Natural killer cell (primary cell): ENCODE measurements around the gene RBM33. TPM values are rescaled to one million over a fixed set of nuclear protein-coding genes. Genes with fewer than 3 reads are reported as not detected.
A peak's percentile ranks its signal among the peaks of the same experiment; 100 is the strongest.

Experiments
- ATAC-seq, 3 donors: fragments of 150-1000 bp in 2 of 3; fragments of 200-7000 bp in 1 of 3; cut with Tn5 transposase; 1 replicate in 1 of 3; 2 replicates in 2 of 3; pipeline ENCODE4 v1.10.0; 2021; ENCODE audit warnings: mild to moderate bottlenecking in 2 of 3, moderate library complexity in 2 of 3
- DNase-seq, 2 donors: peaks; one replicate each; pipeline versions ENCODE4 v3.0.0 to v3.0.0-alpha.2; 2013 to 2021; ENCODE audit warnings: mixed read lengths in 1 of 2
- H3K27ac ChIP-seq: one replicate; pipeline ENCODE4 v1.5.1; 2013; ENCODE audit warnings: mild to moderate bottlenecking, low read length
- H3K27me3 ChIP-seq: one replicate; pipeline ENCODE4 v1.6.1; 2013; ENCODE audit warnings: low read length; ENCODE audit not compliant: control insufficient read depth, insufficient read depth
- H3K36me3 ChIP-seq: one replicate; pipeline ENCODE4 v1.6.1; 2013; ENCODE audit warnings: low read length; ENCODE audit not compliant: control insufficient read depth, insufficient read depth
- H3K4me1 ChIP-seq: one replicate; pipeline ENCODE4 v1.6.1; 2013; ENCODE audit warnings: low read length; ENCODE audit not compliant: control insufficient read depth, insufficient read depth
- H3K4me3 ChIP-seq: one replicate; pipeline ENCODE4 v1.5.1; 2013; ENCODE audit warnings: low read length
- H3K9me3 ChIP-seq: one replicate; pipeline ENCODE4 v1.6.1; 2013; ENCODE audit warnings: low read length; ENCODE audit not compliant: control insufficient read depth, insufficient read depth
- H3K27ac Mint-ChIP-seq, 2 donors: one replicate each; pipeline ENCODE4 v1.8.0; 2022; ENCODE audit warnings: mild to moderate bottlenecking in 2 of 2, mixed read lengths in 2 of 2, moderate library complexity in 1 of 2
- H3K27me3 Mint-ChIP-seq, 2 donors: one replicate each; pipeline ENCODE4 v1.8.0; 2022; ENCODE audit warnings: low read depth in 2 of 2, mixed read lengths in 2 of 2
- H3K36me3 Mint-ChIP-seq: one replicate; pipeline ENCODE4 v1.8.0; 2022; ENCODE audit warnings: mixed read lengths
- H3K4me1 Mint-ChIP-seq, 2 donors: one replicate each; pipeline ENCODE4 v1.8.0; 2022; ENCODE audit warnings: mixed read lengths in 2 of 2
- H3K4me3 Mint-ChIP-seq: one replicate; pipeline ENCODE4 v1.8.0; 2022; ENCODE audit warnings: mild to moderate bottlenecking, moderate library complexity, mixed read lengths
- H3K9me3 Mint-ChIP-seq, 2 donors: one replicate each; pipeline ENCODE4 v1.8.0; 2022; ENCODE audit warnings: mixed read lengths in 2 of 2
- CTCF ChIP-seq: fragments of 200-600 bp; IDR thresholded peaks from one replicate; pipeline ENCODE4 v1.8.0; 2022; ENCODE audit warnings: antibody characterized with exemption
- WGBS: methylation state at CpG from one replicate; pipeline ENCODE4 v1.1.7; 2013; ENCODE audit warnings: missing lambda C conversion rate; ENCODE audit not compliant: insufficient coverage; 5-methylcytosine and 5-hydroxymethylcytosine counted together
- intact Hi-C: fragments of 100-400 bp; cut with micrococcal nuclease; formaldehyde crosslinking; loops from one replicate; pipeline ENCODE4 v1.14.2; 2022
- total RNA-seq, 4 donors: library from RNA; stranded (reverse); fragments of 120-200 nt in 1 of 4; gene quantifications; one replicate each; pipeline versions ENCODE4 v1.2.3 to v1.2.4, GENCODE V29; 2013 to 2022

RBM33 gene
- total RNA-seq, 3 donors from 2014 or later (not counting 1 experiment from before 2014, with no cell fraction given), result 161 to 182 (median 182) TPM

GRCh38 chr7:155738652-155739537, 94.4 kb downstream of the RBM33 start:
- H3K9me3 Mint-ChIP-seq, result no peaks in the 10 kb centered on the region
- peak overlapping the region; percentile 29 for H3K27ac Mint-ChIP-seq
- intact Hi-C loops, result loop anchor here (1.0 kb wide), 1 partner anchor 141 kb away; no protein-coding TSS in a partner anchor
- Histone ChIP-seq H3K4me1 (peaks cover 3% of the 10 kb centered on the region), H3K36me3 (peaks cover 57% of the 10 kb centered on the region), H3K27me3 (no peaks in the 10 kb centered on the region), H3K9me3 (no peaks in the 10 kb centered on the region), H3K27ac (no peak overlapping the region), H3K4me3 (no peak overlapping the region)
- H3K4me3 Mint-ChIP-seq, result no peak overlapping the region
- DNase-seq (peak; percentile 53 to 78), ATAC-seq (peak; percentile 58 to 84 (median 71))
- TF ChIP-seq CTCF, result peak; percentile 67
- WGBS, result 63% methylated on average over 7 of the region's 13 CpGs
- H3K27me3 Mint-ChIP-seq, result no peaks in the 10 kb centered on the region
- peaks cover 14 to 27% of the 10 kb centered on the region in 2 donors for H3K4me1 Mint-ChIP-seq
- peaks cover 11% of the 10 kb centered on the region for H3K36me3 Mint-ChIP-seq

- Histone ChIP-seq H3K27me3 (no peaks in the 10 kb centered on the region), H3K9me3 (no peaks in the 10 kb centered on the region), H3K4me1 (no peaks in the 10 kb centered on the region), H3K27ac (no peak overlapping the region), H3K36me3 (peaks cover 63% of the 10 kb centered on the region), H3K4me3 (no peak overlapping the region)
- Mint-ChIP-seq H3K4me1 (peaks cover 9 to 25% of the 10 kb centered on the region in 2 donors), H3K27ac (peak overlapping the region; percentile 25 to 29), H3K27me3 (no peaks in the 10 kb centered on the region), H3K4me3 (no peak overlapping the region), H3K9me3 (no peaks in the 10 kb centered on the region), H3K36me3 (peaks cover 13% of the 10 kb centered on the region)
- intact Hi-C loops, result no loop called here
- DNase-seq (peak in 1 of 2 donors; percentile 43), ATAC-seq (peak in 1 of 3 donors; percentile 34)
- WGBS, result 86% methylated on average over 13 of the region's 19 CpGs
- TF ChIP-seq CTCF, result no peak
These were observed 95.2 kb downstream of the RBM33 start for GRCh38 chr7:155739538-155740143.

GRCh38 chr7:155741082-155741481, 96.6 kb downstream of the RBM33 start:
- no peak for ATAC-seq
- Histone ChIP-seq H3K27me3 (no peaks in the 10 kb centered on the region), H3K36me3 (peaks cover 76% of the 10 kb centered on the region), H3K9me3 (no peaks in the 10 kb centered on the region), H3K4me1 (no peaks in the 10 kb centered on the region), H3K4me3 (no peak overlapping the region), H3K27ac (no peak overlapping the region)
- H3K4me1 Mint-ChIP-seq, result peaks cover 1 to 17% of the 10 kb centered on the region in 2 donors
- intact Hi-C loops, result no loop called here
- H3K27ac Mint-ChIP-seq, result peak overlapping the region in 1 of 2 donors; percentile 36
- H3K36me3 Mint-ChIP-seq, result peaks cover 20% of the 10 kb centered on the region
- H3K9me3 Mint-ChIP-seq, result no peaks in the 10 kb centered on the region
- no peak overlapping the region for H3K4me3 Mint-ChIP-seq
- no peak for DNase-seq
- 69% methylated on average over 8 of the region's 8 CpGs for WGBS
- TF ChIP-seq CTCF, result no peak
- H3K27me3 Mint-ChIP-seq, result no peaks in the 10 kb centered on the region
